K562 (cell line): ENCODE results near the gene SCARB2. TPM values are rescaled to one million over a fixed set of nuclear protein-coding genes. Genes with fewer than 3 reads are reported as not detected.

Source experiments
- BCLAF1 ChIP-seq, 2 experiments: fragments of 450-650 bp in 1 of 2; IDR thresholded peaks; 2 replicates each; pipeline ENCODE4 v1.6.1; 2011 to 2017; ENCODE audit warnings: low read depth in 2 of 2, antibody characterized with exemption in 1 of 2, borderline replicate concordance in 1 of 2, low read length in 1 of 2, mild to moderate bottlenecking in 1 of 2, mixed read lengths in 1 of 2; ENCODE audit not compliant: control insufficient read depth in 1 of 2
- BRD9 ChIP-seq: fragments of 450-650 bp; IDR thresholded peaks from 2 replicates; pipeline ENCODE4 v1.6.1; 2018; ENCODE audit warnings: low read depth; ENCODE audit not compliant: partially characterized antibody
- CHAMP1 ChIP-seq: fragments of 450-650 bp; IDR thresholded peaks from 2 replicates; pipeline ENCODE4 v1.6.1; 2016; ENCODE audit warnings: mild to moderate bottlenecking
- DACH1 ChIP-seq: fragments of 450-650 bp; IDR thresholded peaks from 2 replicates; pipeline ENCODE4 v1.6.1; 2018; ENCODE audit not compliant: partially characterized antibody
- E2F5 ChIP-seq: sonication (generic); formaldehyde crosslinking; IDR thresholded peaks from 2 replicates; pipeline ENCODE4 v1.8.0; 2022; ENCODE audit warnings: mild to moderate bottlenecking, missing genetic modification reagents
- GABPB1 ChIP-seq: sonication (generic); formaldehyde crosslinking; IDR thresholded peaks from 2 replicates; pipeline ENCODE4 v1.8.0; 2022; ENCODE audit warnings: mild to moderate bottlenecking, missing genetic modification reagents
- HBP1 ChIP-seq: fragments of 450-650 bp; formaldehyde crosslinking; IDR thresholded peaks from 2 replicates; pipeline ENCODE4 v1.4.0; 2022; ENCODE audit warnings: missing genetic modification characterization
- MAFK ChIP-seq: IDR thresholded peaks from 2 replicates; pipeline ENCODE4 v1.6.1; 2011; ENCODE audit warnings: low read length, improper control_type of control experiment
- NFYB ChIP-seq: IDR thresholded peaks from 2 replicates; pipeline ENCODE4 v1.6.1; 2011; ENCODE audit warnings: mild to moderate bottlenecking, moderate library complexity; ENCODE audit not compliant: insufficient read length; ENCODE audit errors: extremely low read depth
- THRB ChIP-seq: fragments of 450-650 bp; formaldehyde crosslinking; conservative IDR thresholded peaks from 2 replicates; pipeline ENCODE4 v1.4.0; 2022; ENCODE audit warnings: mild to moderate bottlenecking, missing genetic modification characterization
- ZBTB26 ChIP-seq: fragments of 450-650 bp; formaldehyde crosslinking; IDR thresholded peaks from 2 replicates; pipeline ENCODE4 v1.4.0; 2022; ENCODE audit warnings: missing genetic modification characterization
- ZKSCAN1 ChIP-seq: fragments of 150-350 bp; IDR thresholded peaks from 2 replicates; pipeline ENCODE4 v1.6.1; 2016; ENCODE audit warnings: low read depth, low read length
- ZNF165 ChIP-seq: fragments of 250-450 bp; sonication (Bioruptor Pico); IDR thresholded peaks from 2 replicates; pipeline ENCODE4 v1.4.0; 2020; ENCODE audit warnings: borderline replicate concordance
- ZNF212 ChIP-seq: fragments of 450-650 bp; formaldehyde crosslinking; IDR thresholded peaks from 2 replicates; pipeline ENCODE4 v1.4.0; 2020; ENCODE audit warnings: mild to moderate bottlenecking
- ZZZ3 ChIP-seq: fragments of 450-650 bp; IDR thresholded peaks from 2 replicates; pipeline ENCODE4 v1.6.1; 2016; ENCODE audit warnings: antibody characterized with exemption, mild to moderate bottlenecking, moderate library complexity
- polyA plus RNA-seq, 8 experiments: library from polyadenylated mRNA; depleted of rRNA in 4 of 8; stranded (reverse) in 5 of 8; unstranded in 3 of 8; fragments of >200 nt; fragmentation: Nextera tagmentation in 2 of 8; fragmentation: Illumina TruSeq in 1 of 8; extraction: Ambion mirVana in 2 of 8; extraction: Trizol in 1 of 8; gene quantifications; 2 replicates each; pipeline versions ENCODE4 v1.2.1 to v1.2.3, GENCODE V29; 2011 to 2014; ENCODE audit warnings: inconsistent platforms in 1 of 8, missing spikeins in 1 of 8
- total RNA-seq, 7 experiments: library from RNA; depleted of rRNA in 6 of 7; stranded (reverse); fragments of >200 nt in 6 of 7; fragmentation: Illumina TruSeq in 2 of 7; extraction: Trizol in 2 of 7; gene quantifications; 2 replicates each; pipeline versions ENCODE4 v1.2.1 to v1.2.3, GENCODE V29; 2011 to 2021; ENCODE audit warnings: low replicate concordance in 1 of 7

The SCARB2 gene
- total and polyA plus RNA-seq, 9 of the 15 experiments (the other 6 are each of a cell fraction or from before 2014, with no cell fraction given), result 6.1 to 25.8 (median 17.8) TPM

GRCh38 chr4:76198411-76199237 lies 15.0 kb downstream of the SCARB2 start (continued):
- TF ChIP-seq CHAMP1 (peak; percentile 76; the same call in 1 of the 2 replicates), MAFK (no peak), GABPB1 (CRISPR knock-in tag) (no peak), ZNF165 (CRISPR knock-in tag) (no peak), ZZZ3 (no peak), HBP1 (CRISPR knock-in tag) (peak; percentile 80; the same call in 1 of the 2 replicates), THRB (CRISPR knock-in tag) (peak; percentile 85; the same call in 1 of the 2 replicates), DACH1 (peak; percentile 61), BRD9 (peak; percentile 46), E2F5 (no peak), ZKSCAN1 (no peak), BCLAF1 (IDR thresholded peaks at IDR 0.05; ENCODE audit: borderline replicate concordance in 1 of 2, control insufficient read depth in 1 of 2, low read depth in 2 of 2, low read length in 1 of 2) (no peak), NFYB (no peak), ZNF212 (no peak), ZBTB26 (CRISPR knock-in tag) (peak; percentile 91)
